Head of caudate nucleus (tissue), 42 donors: Measurements from ENCODE around the gene MYOG.

ENCODE experiments used
- DNase-seq, 42 donors: peaks; one replicate each; pipeline versions ENCODE4 v3.0.0 to v3.0.0-alpha.2; 2020 to 2021; ENCODE audit warnings: mixed read lengths in 7 of 42
- intact Hi-C: fragments of 100-400 bp; cut with DNase I; formaldehyde crosslinking; loops from one replicate; pipeline ENCODE4 v1.15.0; 2022

MYOG gene

GRCh38 chr1:203080456-203080855 lies 5.4 kb downstream of the MYOG start:
- intact Hi-C loops: no loop called here

GRCh38 chr1:203078478-203078877 lies 7.3 kb downstream of the MYOG start:
- intact Hi-C loops: no loop called here
- DNase-seq: no peak

More at GRCh38 chr1:203080456-203080855, 5.4 kb downstream of the MYOG start:
- DNase-seq: no peak

- intact Hi-C loops: no loop called here
These were observed 7.9 kb downstream of the MYOG start for GRCh38 chr1:203077956-203078355.

GRCh38 chr1:203077367-203077766 lies 8.4 kb downstream of the MYOG start:
- no peak for DNase-seq
- intact Hi-C loops: no loop called here

More at GRCh38 chr1:203077956-203078355, 7.9 kb downstream of the MYOG start:
- DNase-seq: no peak

GRCh38 chr1:203076031-203076511 lies 9.7 kb downstream of the MYOG start:
- peak in 3 of 42 donors; percentile 17 to 40 (median 20) for DNase-seq
- intact Hi-C loops: no loop called here

GRCh38 chr1:203075236-203076030 lies 10.4 kb downstream of the MYOG start:
- no peak for DNase-seq
- intact Hi-C loops: no loop called here

GRCh38 chr1:203074610-203075009 lies 11.2 kb downstream of the MYOG start:
- intact Hi-C loops: no loop called here
- no peak for DNase-seq

- intact Hi-C loops: no loop called here
- DNase-seq: no peak
These were observed 12.3 kb downstream of the MYOG start for GRCh38 chr1:203073469-203073868.

- DNase-seq: no peak
- intact Hi-C loops: no loop called here
These were observed 12.9 kb downstream of the MYOG start for GRCh38 chr1:203072911-203073310.

GRCh38 chr1:203072002-203072602 lies 13.7 kb downstream of the MYOG start:
- intact Hi-C loops: no loop called here
- peak in 22 of 42 donors; percentile 15 to 78 (median 43) for DNase-seq

GRCh38 chr1:203069030-203069747 lies 16.6 kb downstream of the MYOG start:
- intact Hi-C loops: no loop called here
- peak in 11 of 42 donors; percentile 23 to 59 (median 37) for DNase-seq

GRCh38 chr1:203066965-203067364 lies 18.8 kb downstream of the MYOG start:
- no peak for DNase-seq
- intact Hi-C loops: no loop called here

GRCh38 chr1:203065986-203066385 lies 19.8 kb downstream of the MYOG start:
- intact Hi-C loops: no loop called here
- no peak for DNase-seq

- intact Hi-C loops: no loop called here
- DNase-seq: no peak
These were observed 20.6 kb downstream of the MYOG start for GRCh38 chr1:203065191-203065590.

- intact Hi-C loops: no loop called here
These were observed 22.5 kb downstream of the MYOG start for GRCh38 chr1:203063287-203063686.

GRCh38 chr1:203060115-203060514 lies 25.7 kb downstream of the MYOG start:
- no peak for DNase-seq
- intact Hi-C loops: no loop called here

More at GRCh38 chr1:203063287-203063686, 22.5 kb downstream of the MYOG start:
- no peak for DNase-seq

- intact Hi-C loops: no loop called here
These were observed 26.3 kb downstream of the MYOG start for GRCh38 chr1:203059485-203059884.

GRCh38 chr1:203058676-203058935 lies 27.2 kb downstream of the MYOG start:
- intact Hi-C loops: no loop called here
- no peak for DNase-seq

More at GRCh38 chr1:203059485-203059884, 26.3 kb downstream of the MYOG start:
- DNase-seq: no peak

GRCh38 chr1:203057911-203058675 lies 27.7 kb downstream of the MYOG start:
- intact Hi-C loops: no loop called here
- DNase-seq: peak in 23 of 42 donors; percentile 26 to 76 (median 47)
